Ascending aorta (tissue), 2 donors: ENCODE measurements around the gene TIMP2. TPM values are rescaled to one million over a fixed set of nuclear protein-coding genes. Genes with fewer than 3 reads are reported as not detected.
"Not testable (repeated sequence)": the region's sequence is repeated elsewhere in the genome, so short reads cannot be mapped to it uniquely, and the experiment has no call there.

Source experiments
- DNase-seq, 2 donors: peaks; one replicate each; pipeline ENCODE4 v3.0.0-alpha.2; 2019; ENCODE audit warnings: low spot score in 2 of 2
- H3K27ac ChIP-seq, 2 donors: fragments of 200-600 bp; sonication (generic); one replicate each; pipeline ENCODE4 v1.5.1; 2016 to 2017; ENCODE audit warnings: mild to moderate bottlenecking in 1 of 2
- H3K27me3 ChIP-seq: fragments of 200-600 bp; sonication (generic); one replicate; pipeline ENCODE4 v1.5.1; 2017
- H3K36me3 ChIP-seq, 2 donors: fragments of 200-600 bp; sonication (generic); one replicate each; pipeline ENCODE4 v1.5.1; 2016
- H3K4me1 ChIP-seq, 2 donors: fragments of 200-600 bp; sonication (generic); one replicate each; pipeline ENCODE4 v1.5.1; 2016 to 2017; ENCODE audit warnings: mild to moderate bottlenecking in 1 of 2
- H3K4me3 ChIP-seq, 2 donors: fragments of 200-600 bp; sonication (generic); one replicate each; pipeline ENCODE4 v1.5.1; 2016 to 2017; ENCODE audit warnings: mild to moderate bottlenecking in 1 of 2
- H3K9me3 ChIP-seq, 2 donors: fragments of 200-600 bp; sonication (generic); one replicate each; pipeline ENCODE4 v1.5.1; 2016
- intact Hi-C: fragments of 100-400 bp; cut with DNase I; formaldehyde crosslinking; loops from one replicate; pipeline ENCODE4 v1.15.1; 2023
- total RNA-seq: library from RNA; depleted of rRNA; stranded (reverse); fragments of >200 nt; gene quantifications from one replicate; pipeline ENCODE4 v1.1.0, GENCODE V29; 2016
- TF ChIP-seq, protein P1 (sequence below), 3 experiments: fragments of 200-600 bp in 2 of 3; fragments of 450-650 bp in 1 of 3; sonication (generic) in 2 of 3; IDR thresholded peaks; one replicate each; pipeline ENCODE4 v1.5.1; 2016 to 2019; ENCODE audit warnings: antibody characterized with exemption in 3 of 3, mild to moderate bottlenecking in 1 of 3, moderate library complexity in 1 of 3

Gene TIMP2
- total RNA-seq, 1 donor from 2014 or later = 278 TPM

DNA sequence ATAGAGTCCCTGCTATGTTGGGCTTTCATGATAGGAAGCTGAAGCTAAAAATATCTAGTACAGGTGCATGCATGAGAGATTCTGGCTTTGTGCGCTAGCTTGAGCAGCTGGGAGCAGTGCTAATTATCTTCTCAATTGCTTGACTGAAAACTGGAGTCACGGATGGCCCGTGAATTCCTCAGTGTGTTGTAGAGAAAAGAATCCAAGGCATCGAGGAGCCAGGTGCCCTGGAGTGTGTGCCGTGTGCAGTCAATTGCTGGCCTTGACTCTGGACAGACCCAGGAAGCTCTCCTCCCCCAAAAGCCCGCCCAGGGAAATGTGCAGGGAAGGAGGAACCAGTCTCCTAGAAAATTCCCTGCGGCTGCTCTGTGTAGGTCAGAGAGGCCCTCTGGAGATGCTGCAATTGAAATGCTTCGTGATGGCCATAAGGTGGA is 40.3 kb upstream of the TIMP2 start:
- intact Hi-C loops = loop anchor here (5.0 kb wide), 1 partner anchor 58 kb away; no protein-coding TSS in a partner anchor
- TF ChIP-seq, protein P1, sequence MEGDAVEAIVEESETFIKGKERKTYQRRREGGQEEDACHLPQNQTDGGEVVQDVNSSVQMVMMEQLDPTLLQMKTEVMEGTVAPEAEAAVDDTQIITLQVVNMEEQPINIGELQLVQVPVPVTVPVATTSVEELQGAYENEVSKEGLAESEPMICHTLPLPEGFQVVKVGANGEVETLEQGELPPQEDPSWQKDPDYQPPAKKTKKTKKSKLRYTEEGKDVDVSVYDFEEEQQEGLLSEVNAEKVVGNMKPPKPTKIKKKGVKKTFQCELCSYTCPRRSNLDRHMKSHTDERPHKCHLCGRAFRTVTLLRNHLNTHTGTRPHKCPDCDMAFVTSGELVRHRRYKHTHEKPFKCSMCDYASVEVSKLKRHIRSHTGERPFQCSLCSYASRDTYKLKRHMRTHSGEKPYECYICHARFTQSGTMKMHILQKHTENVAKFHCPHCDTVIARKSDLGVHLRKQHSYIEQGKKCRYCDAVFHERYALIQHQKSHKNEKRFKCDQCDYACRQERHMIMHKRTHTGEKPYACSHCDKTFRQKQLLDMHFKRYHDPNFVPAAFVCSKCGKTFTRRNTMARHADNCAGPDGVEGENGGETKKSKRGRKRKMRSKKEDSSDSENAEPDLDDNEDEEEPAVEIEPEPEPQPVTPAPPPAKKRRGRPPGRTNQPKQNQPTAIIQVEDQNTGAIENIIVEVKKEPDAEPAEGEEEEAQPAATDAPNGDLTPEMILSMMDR (IDR thresholded peaks at IDR 0.05) = no peak
- Histone ChIP-seq H3K27me3 (no peaks in the 10 kb centered on the region), H3K36me3 (peaks cover 0 to 7% of the 10 kb centered on the region in 2 donors), H3K4me1 (no peaks in the 10 kb centered on the region), H3K4me3 (no peak overlapping the region), H3K27ac (no peak overlapping the region), H3K9me3 (no peaks in the 10 kb centered on the region)
- DNase-seq = no peak

GRCh38 chr17:78963378-78963777 is 38.2 kb upstream of the TIMP2 start:
- Histone ChIP-seq H3K4me1 (no peaks in the 10 kb centered on the region), H3K27me3 (no peaks in the 10 kb centered on the region)
- intact Hi-C loops = no loop called here

GRCh38 chr17:78962984-78963348 is 37.8 kb upstream of the TIMP2 start:
- DNase-seq, H3K9me3 ChIP-seq, intact Hi-C loops, H3K4me1 ChIP-seq, H3K36me3 ChIP-seq, H3K27ac ChIP-seq, H3K4me3 ChIP-seq, H3K27me3 ChIP-seq: not testable (repeated sequence)

More at GRCh38 chr17:78963378-78963777, 38.2 kb upstream of the TIMP2 start:
- no peak for DNase-seq
- Histone ChIP-seq H3K4me3 (no peak overlapping the region), H3K36me3 (no peaks in the 10 kb centered on the region), H3K27ac (no peak overlapping the region), H3K9me3 (no peaks in the 10 kb centered on the region)
- TF ChIP-seq, protein P1 (IDR thresholded peaks at IDR 0.05) = no peak

GRCh38 chr17:78962345-78962983 is 37.3 kb upstream of the TIMP2 start:
- TF ChIP-seq, protein P1 (IDR thresholded peaks at IDR 0.05) = no peak
- intact Hi-C loops = no loop called here
- H3K4me1 ChIP-seq = no peaks in the 10 kb centered on the region

GRCh38 chr17:78961571-78961970 is 36.4 kb upstream of the TIMP2 start:
- H3K4me1 ChIP-seq = no peaks in the 10 kb centered on the region
- TF ChIP-seq, protein P1 (IDR thresholded peaks at IDR 0.05) = no peak
- no peak overlapping the region for H3K4me3 ChIP-seq
- intact Hi-C loops = no loop called here
- no peak for DNase-seq
- no peaks in the 10 kb centered on the region for H3K27me3 ChIP-seq
- no peaks in the 10 kb centered on the region for H3K36me3 ChIP-seq
- H3K27ac ChIP-seq = no peak overlapping the region
- no peaks in the 10 kb centered on the region for H3K9me3 ChIP-seq

More at GRCh38 chr17:78962345-78962983, 37.3 kb upstream of the TIMP2 start:
- Histone ChIP-seq H3K27ac (no peak overlapping the region), H3K9me3 (no peaks in the 10 kb centered on the region), H3K27me3 (no peaks in the 10 kb centered on the region), H3K36me3 (no peaks in the 10 kb centered on the region), H3K4me3 (no peak overlapping the region)
- DNase-seq = no peak

DNA sequence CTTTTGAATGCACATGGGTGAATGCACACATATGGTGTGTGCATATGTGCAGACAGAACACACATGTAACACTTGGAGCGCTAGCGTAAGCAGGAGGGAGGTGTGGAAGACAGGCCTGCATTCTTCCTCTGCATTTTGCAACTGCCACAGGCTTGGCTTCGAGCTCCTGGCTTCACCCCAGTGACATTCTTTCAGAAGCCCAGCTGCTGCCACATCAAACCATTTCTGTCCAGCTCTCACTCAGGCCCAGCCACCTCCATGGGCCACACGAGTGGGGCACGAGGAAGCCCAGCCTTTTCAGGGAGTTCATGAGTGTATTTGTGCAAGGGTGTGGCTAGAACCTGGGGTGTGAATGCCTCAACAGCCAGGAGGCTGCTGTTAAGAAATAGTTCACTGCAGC is 35.7 kb upstream of the TIMP2 start:
- H3K36me3 ChIP-seq = no peaks in the 10 kb centered on the region
- H3K27me3 ChIP-seq = no peaks in the 10 kb centered on the region
- intact Hi-C loops = no loop called here
- H3K9me3 ChIP-seq = no peaks in the 10 kb centered on the region
- DNase-seq = no peak
- no peak overlapping the region for H3K4me3 ChIP-seq
- TF ChIP-seq, protein P1 (IDR thresholded peaks at IDR 0.05) = no peak
- H3K27ac ChIP-seq = no peak overlapping the region
- no peaks in the 10 kb centered on the region for H3K4me1 ChIP-seq
